NCI-H128 (cell line): Measurements from ENCODE around the gene EMSY.
"Not testable (repeated sequence)": the region's sequence is repeated elsewhere in the genome, so short reads cannot be mapped to it uniquely, and the experiment has no call there.

Experiments used
- DNase-seq: peaks from one replicate; lab custom pipeline; 2025; ENCODE audit not compliant: unreplicated experiment; lab: John Stamatoyannopoulos, UW

The EMSY gene

GRCh38 chr11:76444384-76445120 lies at the start of gene EMSY:
Gene EMSY (plus strand): TSS chr11:76445018. CDS start chr11:76446939, 1,921 bp downstream.
- peak; percentile 96 for DNase-seq

GRCh38 chr11:76395296-76395695 lies 49.5 kb upstream of the EMSY start:
- DNase-seq: no peak

- DNase-seq: no peak
Measured at GRCh38 chr11:76397383-76397782, 47.4 kb upstream of the EMSY start.

- no peak for DNase-seq
Measured at GRCh38 chr11:76400967-76401366, 43.9 kb upstream of the EMSY start.

GRCh38 chr11:76401484-76401883 lies 43.3 kb upstream of the EMSY start:
- DNase-seq: not testable (repeated sequence)

GRCh38 chr11:76406359-76406758 lies 38.5 kb upstream of the EMSY start:
- DNase-seq: no peak

GRCh38 chr11:76408171-76408965 lies 36.5 kb upstream of the EMSY start:
- DNase-seq: no peak

GRCh38 chr11:76410851-76411357 lies 33.9 kb upstream of the EMSY start:
- no peak for DNase-seq

GRCh38 chr11:76415073-76415472 lies 29.7 kb upstream of the EMSY start:
- DNase-seq: no peak

- DNase-seq: no peak
Measured at GRCh38 chr11:76419896-76420295, 24.9 kb upstream of the EMSY start.

GRCh38 chr11:76424379-76424778 lies 20.4 kb upstream of the EMSY start:
- no peak for DNase-seq

- no peak for DNase-seq
Measured at GRCh38 chr11:76424891-76425290, 19.9 kb upstream of the EMSY start.

- no peak for DNase-seq
Measured at GRCh38 chr11:76426660-76427059, 18.2 kb upstream of the EMSY start.

GRCh38 chr11:76436020-76436419 lies 8.8 kb upstream of the EMSY start:
- DNase-seq: no peak

GRCh38 chr11:76443268-76443980 lies 1.4 kb upstream of the EMSY start:
- no peak for DNase-seq

- DNase-seq: no peak
Measured at GRCh38 chr11:76444065-76444383, 794 bp upstream of the EMSY start.

- DNase-seq: peak; percentile 57
Measured at GRCh38 chr11:76445121-76446084, 585 bp downstream of the EMSY start.

GRCh38 chr11:76448506-76448905 lies 3.7 kb downstream of the EMSY start:
- DNase-seq: no peak

- DNase-seq: no peak
Measured at GRCh38 chr11:76453248-76453647, 8.4 kb downstream of the EMSY start.

- no peak for DNase-seq
Measured at GRCh38 chr11:76455331-76455730, 10.5 kb downstream of the EMSY start.

GRCh38 chr11:76455931-76456330 lies 11.1 kb downstream of the EMSY start:
- no peak for DNase-seq
